Mucosa of stomach (tissue), 1 donor: ENCODE data around the gene CAAP1.

Experiments
- H3K27me3 ChIP-seq: one replicate; pipeline ENCODE4 v1.7.0; 2013; ENCODE audit warnings: mild to moderate bottlenecking, low read length; ENCODE audit not compliant: control insufficient read depth, insufficient read depth
- H3K36me3 ChIP-seq: one replicate; pipeline ENCODE4 v1.7.0; 2013; ENCODE audit warnings: low read length; ENCODE audit not compliant: control insufficient read depth, insufficient read depth
- H3K4me1 ChIP-seq: one replicate; pipeline ENCODE4 v1.7.0; 2013; ENCODE audit warnings: mild to moderate bottlenecking, low read length; ENCODE audit not compliant: control insufficient read depth, insufficient read depth
- H3K4me3 ChIP-seq: one replicate; pipeline ENCODE4 v1.7.0; 2013; ENCODE audit warnings: low read length
- H3K9ac ChIP-seq: one replicate; pipeline ENCODE4 v1.7.0; 2013; ENCODE audit warnings: mild to moderate bottlenecking, low read length, moderate library complexity
- H3K9me3 ChIP-seq: one replicate; pipeline ENCODE4 v1.7.0; 2013; ENCODE audit warnings: mild to moderate bottlenecking, low read length, moderate library complexity; ENCODE audit not compliant: control insufficient read depth
- donor health status: Pancreatic carcinoma.

Gene CAAP1

DNA sequence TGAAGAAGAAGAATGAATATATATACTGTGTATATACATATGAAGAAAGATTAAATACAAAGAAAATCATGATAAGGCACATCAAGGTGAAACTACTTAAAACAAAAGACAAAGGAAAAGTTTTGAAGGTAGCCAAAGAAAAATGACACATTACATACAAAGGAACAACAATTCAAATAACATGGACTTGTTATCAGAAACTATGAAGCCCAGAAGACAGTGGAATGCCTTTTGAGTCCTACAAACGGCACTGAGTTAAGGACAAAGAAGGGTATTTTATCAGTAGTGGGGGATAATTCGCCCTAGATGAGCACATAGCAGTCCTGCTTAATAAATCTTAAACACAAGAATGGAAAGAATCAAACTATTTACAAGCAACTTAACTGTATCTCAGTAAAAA, 77.8 kb downstream of the CAAP1 start:
- H3K4me1 ChIP-seq: no peaks in the 10 kb centered on the region
- no peak overlapping the region for H3K4me3 ChIP-seq
- H3K36me3 ChIP-seq: no peaks in the 10 kb centered on the region
- no peaks in the 10 kb centered on the region for H3K9me3 ChIP-seq
- H3K9ac ChIP-seq: no peak overlapping the region
- no peaks in the 10 kb centered on the region for H3K27me3 ChIP-seq

GRCh38 chr9:26813247-26813646, 79.4 kb downstream of the CAAP1 start:
- no peaks in the 10 kb centered on the region for H3K9me3 ChIP-seq
- no peaks in the 10 kb centered on the region for H3K4me1 ChIP-seq
- no peaks in the 10 kb centered on the region for H3K36me3 ChIP-seq
- no peak overlapping the region for H3K9ac ChIP-seq
- H3K27me3 ChIP-seq: no peaks in the 10 kb centered on the region
- no peak overlapping the region for H3K4me3 ChIP-seq

GRCh38 chr9:26812217-26812616, 80.4 kb downstream of the CAAP1 start:
- no peaks in the 10 kb centered on the region for H3K27me3 ChIP-seq
- H3K4me3 ChIP-seq: no peak overlapping the region
- H3K36me3 ChIP-seq: no peaks in the 10 kb centered on the region
- no peaks in the 10 kb centered on the region for H3K9me3 ChIP-seq
- no peaks in the 10 kb centered on the region for H3K4me1 ChIP-seq
- no peak overlapping the region for H3K9ac ChIP-seq

DNA sequence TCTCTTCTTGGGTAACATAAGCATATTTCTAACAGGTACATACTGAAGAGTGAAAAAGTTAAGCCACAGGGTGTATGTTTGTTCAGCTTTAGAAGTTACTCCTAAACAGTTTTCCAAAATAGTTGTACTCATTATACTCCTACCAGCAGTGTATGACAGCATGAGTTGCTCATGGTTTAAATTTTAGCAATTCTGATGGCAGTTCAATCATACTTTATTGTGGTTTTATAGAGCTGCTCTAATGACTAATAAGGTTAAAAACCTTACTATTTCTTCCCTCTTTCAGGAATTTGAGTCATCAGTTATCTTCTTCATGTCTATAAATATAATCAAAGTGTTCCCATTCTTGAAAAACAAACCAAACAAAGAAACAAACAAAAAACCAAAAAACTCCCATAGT, 81.5 kb downstream of the CAAP1 start:
- no peaks in the 10 kb centered on the region for H3K36me3 ChIP-seq
- H3K9ac ChIP-seq: no peak overlapping the region
- no peaks in the 10 kb centered on the region for H3K27me3 ChIP-seq
- H3K9me3 ChIP-seq: no peaks in the 10 kb centered on the region
- H3K4me1 ChIP-seq: no peaks in the 10 kb centered on the region
- no peak overlapping the region for H3K4me3 ChIP-seq

DNA sequence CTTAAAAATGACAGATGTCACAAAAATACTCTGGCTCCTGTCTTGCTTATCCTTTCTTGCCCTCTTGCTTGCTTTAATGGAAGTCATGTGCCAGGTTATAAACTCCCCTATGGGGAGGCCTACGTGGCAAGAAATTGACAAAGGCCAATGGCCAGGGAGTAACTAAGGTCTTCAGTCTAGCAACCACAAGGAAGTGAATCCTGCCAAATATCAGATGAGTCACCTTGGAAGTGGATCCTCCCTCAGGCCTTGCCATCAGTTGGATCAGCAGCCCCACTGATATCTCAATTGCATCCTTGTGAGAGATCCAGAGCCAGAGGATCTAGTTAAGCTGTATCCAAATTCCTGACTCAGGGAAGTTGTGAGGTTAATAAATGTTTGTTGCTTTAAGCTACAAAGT, 82.8 kb downstream of the CAAP1 start:
- Histone ChIP-seq H3K36me3 (no peaks in the 10 kb centered on the region), H3K9me3 (no peaks in the 10 kb centered on the region), H3K27me3 (no peaks in the 10 kb centered on the region), H3K9ac (no peak overlapping the region), H3K4me1 (no peaks in the 10 kb centered on the region), H3K4me3 (no peak overlapping the region)

- Histone ChIP-seq H3K36me3 (no peaks in the 10 kb centered on the region), H3K9me3 (no peaks in the 10 kb centered on the region), H3K4me1 (no peaks in the 10 kb centered on the region), H3K9ac (no peak overlapping the region), H3K27me3 (no peaks in the 10 kb centered on the region), H3K4me3 (no peak overlapping the region)
Measured at GRCh38 chr9:26807161-26807560, 85.4 kb downstream of the CAAP1 start.

DNA sequence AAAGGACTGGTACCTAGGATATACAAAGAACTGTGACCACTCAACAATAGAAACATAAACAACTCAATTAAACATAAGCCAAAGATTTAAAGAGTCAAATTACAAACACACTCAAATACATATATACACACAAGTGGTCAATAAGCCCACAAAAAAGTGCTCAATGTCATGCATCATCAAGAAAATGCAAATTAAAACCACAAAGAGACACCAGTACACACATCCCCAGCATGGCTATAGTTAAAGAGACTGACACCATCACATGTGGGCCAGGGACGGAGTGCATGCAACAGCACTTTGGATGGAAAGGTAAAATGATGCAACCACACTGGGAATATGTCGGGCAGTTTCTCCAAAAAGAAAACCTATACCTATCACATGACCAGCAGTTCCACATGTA, 89.7 kb downstream of the CAAP1 start:
- H3K4me3 ChIP-seq: no peak overlapping the region
- no peaks in the 10 kb centered on the region for H3K27me3 ChIP-seq
- no peaks in the 10 kb centered on the region for H3K9me3 ChIP-seq
- H3K9ac ChIP-seq: no peak overlapping the region
- no peaks in the 10 kb centered on the region for H3K36me3 ChIP-seq
- no peaks in the 10 kb centered on the region for H3K4me1 ChIP-seq

DNA sequence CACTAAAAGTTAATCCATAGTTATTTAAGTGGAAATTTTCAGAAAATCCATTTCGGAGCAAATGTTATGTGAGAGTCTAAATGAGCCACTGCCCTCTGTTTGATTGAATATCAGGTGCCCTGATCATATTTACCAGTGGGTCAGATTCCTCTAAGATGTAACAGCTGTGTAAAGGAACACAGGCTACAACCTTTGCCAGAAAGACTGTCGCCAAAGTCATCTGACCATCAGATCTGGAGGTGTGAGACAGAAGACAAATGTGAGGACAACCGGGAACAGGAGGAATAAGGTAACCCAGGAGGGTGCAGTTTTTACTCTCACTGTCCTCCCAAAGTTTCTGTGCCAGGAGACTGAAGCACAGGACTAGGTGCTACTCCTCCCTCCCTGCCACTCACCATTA, 90.8 kb downstream of the CAAP1 start:
- Histone ChIP-seq H3K4me1 (no peaks in the 10 kb centered on the region), H3K9ac (no peak overlapping the region), H3K36me3 (no peaks in the 10 kb centered on the region)

GRCh38 chr9:26800322-26800721, 92.3 kb downstream of the CAAP1 start:
- H3K9me3 ChIP-seq: no peaks in the 10 kb centered on the region
- H3K9ac ChIP-seq: no peak overlapping the region
- no peaks in the 10 kb centered on the region for H3K4me1 ChIP-seq
- H3K27me3 ChIP-seq: no peaks in the 10 kb centered on the region
- no peaks in the 10 kb centered on the region for H3K36me3 ChIP-seq
- no peak overlapping the region for H3K4me3 ChIP-seq

More for the DNA sequence above, 90.8 kb downstream of the CAAP1 start:
- Histone ChIP-seq H3K4me3 (no peak overlapping the region), H3K27me3 (no peaks in the 10 kb centered on the region), H3K9me3 (no peaks in the 10 kb centered on the region)

DNA sequence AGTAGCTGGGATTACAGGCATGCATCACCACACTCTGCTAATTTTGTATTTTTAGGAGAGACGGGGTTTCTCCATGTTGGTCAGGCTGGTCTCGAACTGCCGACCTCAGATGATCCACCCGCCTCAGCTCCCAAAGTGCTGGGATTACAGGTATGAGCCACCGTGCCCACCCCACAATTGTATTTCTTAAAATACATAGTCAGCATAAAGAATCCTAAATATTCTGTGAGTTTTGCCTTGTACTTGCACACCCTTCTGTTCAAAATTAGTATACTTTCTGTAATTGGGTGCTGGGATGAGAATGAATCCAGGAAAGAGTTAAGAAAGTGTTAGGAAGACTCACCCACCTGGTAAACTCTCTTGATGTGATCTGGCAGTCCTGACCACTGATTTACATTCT, 101.3 kb downstream of the CAAP1 start:
- Histone ChIP-seq H3K4me1 (no peaks in the 10 kb centered on the region), H3K4me3 (no peak overlapping the region), H3K9ac (no peak overlapping the region), H3K36me3 (no peaks in the 10 kb centered on the region), H3K9me3 (no peaks in the 10 kb centered on the region), H3K27me3 (no peaks in the 10 kb centered on the region)
